SK-N-MC (cell line): ENCODE measurements around the gene PEX19.

ENCODE experiments used
- EZH2 ChIP-seq: fragments of 200-600 bp; sonication (generic); IDR thresholded peaks from one replicate; pipeline ENCODE4 v1.6.1; 2017; ENCODE audit warnings: antibody characterized with exemption
- FOXP2 ChIP-seq: optimal IDR thresholded peaks from 2 replicates; pipeline ENCODE3; 2011; ENCODE audit warnings: mild to moderate bottlenecking, moderate library complexity; ENCODE audit not compliant: insufficient read depth; ENCODE audit errors: extremely low read length, control extremely low read depth
- POLR2AphosphoS5 ChIP-seq: IDR thresholded peaks from 2 replicates; pipeline ENCODE4 v1.6.1; 2012; ENCODE audit warnings: mild to moderate bottlenecking, low read depth, low read length, borderline replicate concordance

- no peak for TF ChIP-seq EZH2
- TF ChIP-seq POLR2AphosphoS5: no peak
- TF ChIP-seq FOXP2: no peak
These were observed 40.7 kb downstream of the PEX19 start for GRCh38 chr1:160244209-160244608.
